HepG2 (cell line): ENCODE data around the gene CBX5. TPM values are rescaled to one million over a fixed set of nuclear protein-coding genes. Genes with fewer than 3 reads are reported as not detected.

ENCODE experiments used
- AKAP8 ChIP-seq: sonication (generic); formaldehyde crosslinking; IDR thresholded peaks from 2 replicates; pipeline ENCODE4 v1.5.1; 2020; ENCODE audit warnings: mild to moderate bottlenecking, missing genetic modification reagents
- ARHGAP35 ChIP-seq: sonication (generic); formaldehyde crosslinking; IDR thresholded peaks from 2 replicates; pipeline ENCODE4 v1.9.0; 2022; ENCODE audit warnings: mild to moderate bottlenecking, inconsistent platforms, moderate library complexity, missing genetic modification reagents, borderline replicate concordance
- KDM1A ChIP-seq: IDR thresholded peaks from 2 replicates; pipeline ENCODE4 v1.6.1; 2016; ENCODE audit warnings: missing compliant biosample characterization
- MIER2 ChIP-seq: IDR thresholded peaks from 2 replicates; pipeline ENCODE4 v1.6.1; 2016; ENCODE audit warnings: missing biosample characterization, missing genetic modification reagents
- MIER3 ChIP-seq: IDR thresholded peaks from 2 replicates; pipeline ENCODE4 v1.6.1; 2016; ENCODE audit warnings: missing compliant biosample characterization, borderline replicate concordance
- NFKBIZ ChIP-seq: IDR thresholded peaks from 2 replicates; pipeline ENCODE4 v1.6.1; 2018; ENCODE audit warnings: missing genetic modification reagents, missing compliant biosample characterization
- WIZ ChIP-seq: sonication (generic); formaldehyde crosslinking; IDR thresholded peaks from 2 replicates; pipeline ENCODE4 v1.5.1; 2020; ENCODE audit warnings: mild to moderate bottlenecking, missing genetic modification reagents
- YEATS4 ChIP-seq: sonication (generic); formaldehyde crosslinking; IDR thresholded peaks from 2 replicates; pipeline ENCODE4 v1.4.0; 2020; ENCODE audit warnings: missing genetic modification reagents, borderline replicate concordance
- ZHX2 ChIP-seq, 2 experiments: sonication (generic) in 1 of 2; formaldehyde crosslinking in 1 of 2; IDR thresholded peaks; 2 replicates each; pipeline versions ENCODE4 v1.6.1 to v1.9.0; 2014 to 2022; ENCODE audit warnings: antibody characterized with exemption in 1 of 2, borderline replicate concordance in 1 of 2, inconsistent platforms in 1 of 2, low read depth in 1 of 2, missing genetic modification reagents in 1 of 2
- ZNF18 ChIP-seq: sonication (generic); formaldehyde crosslinking; IDR thresholded peaks from 2 replicates; pipeline ENCODE4 v1.8.0; 2022; ENCODE audit warnings: mild to moderate bottlenecking, missing genetic modification reagents; ENCODE audit not compliant: insufficient replicate concordance
- ZNF329 ChIP-seq: sonication (generic); formaldehyde crosslinking; IDR thresholded peaks from 2 replicates; pipeline ENCODE4 v1.9.0; 2021; ENCODE audit warnings: low read depth, mild to moderate bottlenecking, missing genetic modification reagents
- ZNF407 ChIP-seq: sonication (generic); formaldehyde crosslinking; IDR thresholded peaks from one replicate; pipeline ENCODE4 v1.5.1; 2020; ENCODE audit warnings: mild to moderate bottlenecking, missing genetic modification reagents; ENCODE audit errors: not compliant biosample characterization
- polyA plus RNA-seq, 8 experiments: library from polyadenylated mRNA; depleted of rRNA in 3 of 8; stranded (reverse) in 7 of 8; unstranded in 1 of 8; fragments of >200 nt; fragmentation: Illumina TruSeq in 4 of 8; extraction: Trizol in 4 of 8; gene quantifications; 2 replicates each; pipeline versions ENCODE4 v1.2.1 to v1.2.3, GENCODE V29; 2011 to 2016; ENCODE audit warnings: low read depth in 4 of 8, missing spikeins in 1 of 8, mixed read lengths in 1 of 8; ENCODE audit not compliant: insufficient read depth in 1 of 8
- total RNA-seq, 5 experiments: library from RNA; depleted of rRNA; stranded (reverse); fragments of >200 nt; fragmentation: Illumina TruSeq; extraction: Trizol; gene quantifications; 2 replicates each; pipeline ENCODE4 v1.2.3, GENCODE V29; 2016; ENCODE audit warnings: low read depth in 1 of 5

Gene CBX5
- total and polyA plus RNA-seq, 2 of the 13 experiments (the other 11 are each of a cell fraction or from before 2014, with no cell fraction given), result 16.0 to 22.2 TPM

DNA sequence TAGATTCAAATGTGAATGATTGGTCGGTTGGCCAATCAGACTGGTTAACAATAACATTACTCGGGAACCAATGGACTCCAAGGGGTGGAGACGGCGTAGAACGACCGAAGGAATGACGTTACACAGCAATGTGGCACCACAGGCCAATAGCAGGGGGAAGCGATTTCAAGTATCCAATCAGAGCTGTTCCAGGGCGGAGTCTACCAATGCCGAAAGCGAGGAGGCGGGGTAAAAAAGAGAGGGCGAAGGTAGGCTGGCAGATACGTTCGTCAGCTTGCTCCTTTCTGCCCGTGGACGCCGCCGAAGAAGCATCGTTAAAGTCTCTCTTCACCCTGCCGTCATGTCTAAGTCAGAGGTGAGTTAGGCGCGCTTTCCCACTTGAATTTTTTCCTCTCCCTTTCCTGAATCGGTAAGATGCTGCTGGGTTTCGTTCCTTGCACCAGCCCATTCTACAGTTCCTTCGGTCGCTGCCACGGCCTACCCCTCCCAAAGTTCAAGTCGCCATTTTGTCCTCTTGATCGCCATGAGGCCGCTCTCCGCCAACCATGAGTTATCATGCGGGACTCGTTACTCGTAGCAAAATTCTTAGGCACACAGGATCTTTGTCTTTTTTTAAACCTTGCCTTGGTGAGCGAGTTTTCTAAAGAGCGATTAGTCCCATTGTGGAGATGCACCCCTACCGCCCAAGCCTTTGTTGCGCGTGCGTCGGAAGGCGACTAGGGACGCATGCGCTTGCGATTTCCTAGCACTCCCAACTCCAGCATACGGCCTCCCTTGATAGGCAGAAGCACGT is 742 bp upstream of the CBX5 start, which contains the start of gene HNRNPA1 (continued):
- TF ChIP-seq ZNF18 (CRISPR knock-in tag), result peak; percentile 80
- peak; percentile 99 for TF ChIP-seq YEATS4 (CRISPR knock-in tag)
- TF ChIP-seq KDM1A (CRISPR knock-in tag), result no peak
- no peak for TF ChIP-seq ARHGAP35
- peak; percentile 63 for TF ChIP-seq ZNF407 (CRISPR knock-in tag)
- TF ChIP-seq ZHX2 (IDR thresholded peaks at IDR 0.05; ENCODE audit: low read depth), result peak; percentile 34; the same call in 1 of the 2 replicates
- TF ChIP-seq ZHX2 (CRISPR knock-in tag; IDR thresholded peaks at IDR 0.05; ENCODE audit: borderline replicate concordance), result 0 out of 2 replicates have a peak, but pooled peaks have one; percentile 42
- no peak for TF ChIP-seq ZNF329
- TF ChIP-seq NFKBIZ (CRISPR knock-in tag), result 0 out of 2 replicates have a peak, but pooled peaks have one; percentile 33
- 0 out of 2 replicates have a peak, but pooled peaks have one; percentile 11 for TF ChIP-seq WIZ (CRISPR knock-in tag)
- no peak for TF ChIP-seq MIER2
- TF ChIP-seq MIER3, result peak; percentile 71
- TF ChIP-seq AKAP8 (CRISPR knock-in tag), result peak; percentile 73
